DND-41 (cell line): ENCODE data around the gene TYW1B.
"Not testable (repeated sequence)": the region's sequence is repeated elsewhere in the genome, so short reads cannot be mapped to it uniquely, and the experiment has no call there.

Experiments
- CTCF ChIP-seq: IDR thresholded peaks from 2 replicates; pipeline ENCODE4 v1.5.1; 2012; ENCODE audit warnings: borderline replicate concordance, low read length, moderate library complexity, mild to moderate bottlenecking; ENCODE audit not compliant: poor library complexity, severe bottlenecking; ENCODE audit errors: extremely low read depth
- EZH2 ChIP-seq: IDR thresholded peaks from 3 replicates; pipeline ENCODE4 v1.6.1; 2012; ENCODE audit warnings: borderline replicate concordance, low read depth, mild to moderate bottlenecking, moderate library complexity, low read length, inconsistent platforms; ENCODE audit not compliant: severe bottlenecking

GRCh38 chr7:72810437-72810836 lies 17.6 kb downstream of the TYW1B start:
- TF ChIP-seq CTCF, EZH2: not testable (repeated sequence)
